Activated naive CD4-positive, alpha-beta T cell treated with anti-CD3 and anti-CD28 coated beads, Interleukin-2, amount 50 U/mL, for 72 hours (primary cell): Measurements from ENCODE around the gene GRM6. TPM values are rescaled to one million over a fixed set of nuclear protein-coding genes. Genes with fewer than 3 reads are reported as not detected.

Experiments
- ATAC-seq, 2 donors: fragments of 150-1000 bp; cut with Tn5 transposase; 2 replicates each; pipeline ENCODE4 v1.10.0; 2021; ENCODE audit warnings: mild to moderate bottlenecking in 2 of 2, moderate library complexity in 2 of 2
- DNase-seq, 2 donors: peaks; one replicate each; pipeline ENCODE4 v3.0.0; 2021 to 2022; ENCODE audit warnings: low spot score in 2 of 2
- H3K27ac Mint-ChIP-seq, 2 donors: one replicate each; pipeline ENCODE4 v1.8.0; 2022; ENCODE audit warnings: mild to moderate bottlenecking in 2 of 2, mixed read lengths in 2 of 2
- H3K36me3 Mint-ChIP-seq, 2 donors: one replicate each; pipeline ENCODE4 v1.8.0; 2022; ENCODE audit warnings: mixed read lengths in 2 of 2
- H3K9me3 Mint-ChIP-seq, 2 donors: one replicate each; pipeline ENCODE4 v1.8.0; 2022; ENCODE audit warnings: mixed read lengths in 2 of 2
- total RNA-seq, 2 donors: library from RNA; stranded (reverse); gene quantifications; one replicate each; pipeline ENCODE4 v1.2.3, GENCODE V29; 2022

Gene GRM6
- total RNA-seq, result not detected

GRCh38 chr5:178994580-178995340 is at the start of gene GRM6:
Gene GRM6, minus strand, starts transcription at chr5:178995320. Its CDS starts 376 bp downstream, at chr5:178994944.
- no peak for ATAC-seq

GRCh38 chr5:179044765-179045164 is 49.6 kb upstream of the GRM6 start:
- Mint-ChIP-seq H3K36me3 (peaks cover 30 to 48% of the 10 kb centered on the region in 2 donors), H3K27ac (no peak overlapping the region), H3K9me3 (peaks cover 46 to 47% of the 10 kb centered on the region in 2 donors)
- DNase-seq (no peak), ATAC-seq (no peak)

More at GRCh38 chr5:178994580-178995340, at the start of gene GRM6:
- H3K27ac Mint-ChIP-seq, result no peak within 1 kb of the TSS
- no peak for DNase-seq
- H3K9me3 Mint-ChIP-seq, result peaks cover 4 to 8% of the 10 kb centered on the region in 2 donors
- peaks cover 0 to 7% of the 10 kb centered on the region in 2 donors for H3K36me3 Mint-ChIP-seq

- Mint-ChIP-seq H3K36me3 (peaks cover 82 to 95% of the 10 kb centered on the region in 2 donors), H3K9me3 (peaks cover 63 to 64% of the 10 kb centered on the region in 2 donors), H3K27ac (no peak overlapping the region)
- no peak for DNase-seq
- no peak for ATAC-seq
Observed at GRCh38 chr5:179033004-179033580, 38.0 kb upstream of the GRM6 start.

- peak within 1 kb of the TSS; percentile 88 for H3K27ac Mint-ChIP-seq
- DNase-seq, result peak; percentile 90 to 95
- H3K36me3 Mint-ChIP-seq, result peaks cover 50 to 66% of the 10 kb centered on the region in 2 donors
- peaks cover 17 to 27% of the 10 kb centered on the region in 2 donors for H3K9me3 Mint-ChIP-seq
- ATAC-seq, result peak; percentile 93 to 96
Observed at GRCh38 chr5:179023528-179024189, 28.5 kb upstream of the GRM6 start, which contains the start of gene ZNF879. Gene ZNF879, plus strand, starts transcription at chr5:179023804. Its CDS starts 1,201 bp downstream, at chr5:179025005.

- peaks cover 13 to 18% of the 10 kb centered on the region in 2 donors for H3K36me3 Mint-ChIP-seq
- H3K27ac Mint-ChIP-seq, result no peak overlapping the region
- H3K9me3 Mint-ChIP-seq, result peaks cover 27 to 30% of the 10 kb centered on the region in 2 donors
Observed at GRCh38 chr5:179008667-179009066, 13.5 kb upstream of the GRM6 start.

GRCh38 chr5:179006564-179006963 is 11.4 kb upstream of the GRM6 start:
- Mint-ChIP-seq H3K27ac (no peak overlapping the region), H3K9me3 (peaks cover 22 to 30% of the 10 kb centered on the region in 2 donors)

More at GRCh38 chr5:179008667-179009066, 13.5 kb upstream of the GRM6 start:
- ATAC-seq (no peak), DNase-seq (no peak)

GRCh38 chr5:178998441-178998840 is 3.3 kb upstream of the GRM6 start:
- ATAC-seq (no peak), DNase-seq (no peak)
- Mint-ChIP-seq H3K27ac (no peak overlapping the region), H3K9me3 (peaks cover 0 to 12% of the 10 kb centered on the region in 2 donors), H3K36me3 (peaks cover 0 to 11% of the 10 kb centered on the region in 2 donors)

More at GRCh38 chr5:179006564-179006963, 11.4 kb upstream of the GRM6 start:
- H3K36me3 Mint-ChIP-seq, result peaks cover 14% of the 10 kb centered on the region in 2 donors
- ATAC-seq (no peak), DNase-seq (no peak)

GRCh38 chr5:178997191-178997590 is 2.1 kb upstream of the GRM6 start:
- no peak for DNase-seq
- Mint-ChIP-seq H3K9me3 (peaks cover 0 to 8% of the 10 kb centered on the region in 2 donors), H3K27ac (no peak overlapping the region), H3K36me3 (peaks cover 0 to 7% of the 10 kb centered on the region in 2 donors)
- no peak for ATAC-seq

- DNase-seq (no peak), ATAC-seq (no peak)
- peaks cover 0 to 7% of the 10 kb centered on the region in 2 donors for H3K36me3 Mint-ChIP-seq
- H3K9me3 Mint-ChIP-seq, result peaks cover 0 to 3% of the 10 kb centered on the region in 2 donors
- no peak overlapping the region for H3K27ac Mint-ChIP-seq
Observed at GRCh38 chr5:178996156-178996555, 1.0 kb upstream of the GRM6 start.

- Mint-ChIP-seq H3K27ac (no peak overlapping the region), H3K36me3 (peaks cover 0 to 7% of the 10 kb centered on the region in 2 donors), H3K9me3 (peaks cover under 1 to 5% of the 10 kb centered on the region in 2 donors)
- no peak for DNase-seq
- ATAC-seq, result no peak
Observed at GRCh38 chr5:178995341-178995690, 196 bp upstream of the GRM6 start.

- Mint-ChIP-seq H3K36me3 (peaks cover 0 to 7% of the 10 kb centered on the region in 2 donors), H3K27ac (no peak overlapping the region), H3K9me3 (peaks cover 4 to 8% of the 10 kb centered on the region in 2 donors)
- no peak for ATAC-seq
- no peak for DNase-seq
Observed at GRCh38 chr5:178993955-178994579, 1.1 kb downstream of the GRM6 start.

GRCh38 chr5:178993236-178993765 is 1.8 kb downstream of the GRM6 start:
- H3K27ac Mint-ChIP-seq, result no peak overlapping the region
- no peak for DNase-seq
- H3K9me3 Mint-ChIP-seq, result peaks cover 4 to 5% of the 10 kb centered on the region in 2 donors
- H3K36me3 Mint-ChIP-seq, result peaks cover 0 to 8% of the 10 kb centered on the region in 2 donors
- no peak for ATAC-seq

- DNase-seq (no peak), ATAC-seq (no peak)
- peaks cover 4 to 9% of the 10 kb centered on the region in 2 donors for H3K9me3 Mint-ChIP-seq
- H3K36me3 Mint-ChIP-seq, result peaks cover under 1 to 13% of the 10 kb centered on the region in 2 donors
- H3K27ac Mint-ChIP-seq, result no peak overlapping the region
Observed at GRCh38 chr5:178992291-178992895, 2.7 kb downstream of the GRM6 start.

GRCh38 chr5:178991190-178992145 is 3.7 kb downstream of the GRM6 start:
- ATAC-seq, result no peak
- peaks cover 8 to 13% of the 10 kb centered on the region in 2 donors for H3K36me3 Mint-ChIP-seq
- no peak overlapping the region for H3K27ac Mint-ChIP-seq
- peaks cover 9 to 12% of the 10 kb centered on the region in 2 donors for H3K9me3 Mint-ChIP-seq
- DNase-seq, result no peak

GRCh38 chr5:178990491-178990890 is 4.6 kb downstream of the GRM6 start:
- no peak for ATAC-seq
- H3K27ac Mint-ChIP-seq, result no peak overlapping the region
- peaks cover 8 to 13% of the 10 kb centered on the region in 2 donors for H3K36me3 Mint-ChIP-seq
- peaks cover 9 to 12% of the 10 kb centered on the region in 2 donors for H3K9me3 Mint-ChIP-seq
- DNase-seq, result no peak
